DMS 273 treated with DMSO at 0.1 percent for 48 hours (cell line): Measurements from ENCODE around the gene SPATA31A6.
"Not testable (repeated sequence)": the region's sequence is repeated elsewhere in the genome, so short reads cannot be mapped to it uniquely, and the experiment has no call there.

ENCODE experiments used
- DNase-seq: peaks from one replicate; lab custom pipeline; 2025; lab: John Stamatoyannopoulos, UW

Gene SPATA31A6

GRCh38 chr9:42183359-42183758, at the start of gene SPATA31A6:
TSS of gene SPATA31A6 (plus strand) at chr9:42183659. CDS start at chr9:42183688, 29 bp downstream.
- not testable (repeated sequence) for DNase-seq

- not testable (repeated sequence) for DNase-seq
These were observed 23.2 kb upstream of the SPATA31A6 start for GRCh38 chr9:42160299-42160698.

- not testable (repeated sequence) for DNase-seq
These were observed 36.4 kb downstream of the SPATA31A6 start for GRCh38 chr9:42219861-42220260.

- DNase-seq, result not testable (repeated sequence)
These were observed 39.8 kb downstream of the SPATA31A6 start for GRCh38 chr9:42223230-42223629.

- not testable (repeated sequence) for DNase-seq
These were observed 49.6 kb downstream of the SPATA31A6 start for GRCh38 chr9:42233031-42233430.

GRCh38 chr9:42234610-42235009, 51.2 kb downstream of the SPATA31A6 start:
- DNase-seq, result not testable (repeated sequence)

GRCh38 chr9:42235352-42235991, 52.0 kb downstream of the SPATA31A6 start:
- DNase-seq, result not testable (repeated sequence)

- not testable (repeated sequence) for DNase-seq
These were observed 52.6 kb downstream of the SPATA31A6 start for GRCh38 chr9:42236097-42236496.

- not testable (repeated sequence) for DNase-seq
These were observed 53.9 kb downstream of the SPATA31A6 start for GRCh38 chr9:42237381-42237780.

GRCh38 chr9:42238862-42239261, 55.4 kb downstream of the SPATA31A6 start:
- DNase-seq, result not testable (repeated sequence)
